Breast epithelium (tissue), 4 donors: ENCODE data around the gene ARHGEF17. TPM values are rescaled to one million over a fixed set of nuclear protein-coding genes. Genes with fewer than 3 reads are reported as not detected.

Experiments
- DNase-seq, 2 donors: peaks; one replicate each; pipeline ENCODE4 v3.0.0-alpha.2; 2019; ENCODE audit warnings: low spot score in 2 of 2
- H3K27ac ChIP-seq, 2 donors: fragments of 200-600 bp; sonication (generic) in 1 of 2; one replicate each; pipeline ENCODE4 v1.5.1; 2016 to 2019; ENCODE audit warnings: mild to moderate bottlenecking in 1 of 2
- H3K27me3 ChIP-seq, 2 donors: fragments of 200-600 bp; sonication (generic) in 1 of 2; one replicate each; pipeline versions ENCODE4 v1.5.1 to v1.6.0; 2017 to 2019; ENCODE audit warnings: control low read depth in 1 of 2, mild to moderate bottlenecking in 1 of 2
- H3K36me3 ChIP-seq: fragments of 200-600 bp; one replicate; pipeline ENCODE4 v1.5.1; 2019
- H3K4me1 ChIP-seq, 2 donors: fragments of 200-600 bp; sonication (generic); one replicate each; pipeline ENCODE4 v1.5.1; 2016 to 2019; ENCODE audit warnings: control low read depth in 1 of 2
- H3K4me3 ChIP-seq, 3 donors: fragments of 200-600 bp; sonication (generic); 1 replicate in 2 of 3; 2 replicates in 1 of 3; pipeline ENCODE4 v1.5.1; 2016 to 2019; ENCODE audit warnings: mild to moderate bottlenecking in 3 of 3, moderate library complexity in 2 of 3
- H3K9me3 ChIP-seq, 2 donors: fragments of 200-600 bp; sonication (generic) in 1 of 2; one replicate each; pipeline ENCODE4 v1.5.1; 2016 to 2019; ENCODE audit warnings: control low read depth in 1 of 2
- POLR2A ChIP-seq: fragments of 450-650 bp; IDR thresholded peaks from one replicate; pipeline ENCODE4 v1.6.1; 2016; ENCODE audit warnings: antibody characterized with exemption, mild to moderate bottlenecking, moderate library complexity
- POLR2AphosphoS5 ChIP-seq, 3 donors: sonication (generic); formaldehyde crosslinking; IDR thresholded peaks; one replicate each; pipeline ENCODE4 v1.6.1; 2017; ENCODE audit warnings: antibody characterized with exemption in 3 of 3
- intact Hi-C: fragments of 100-400 bp; cut with DNase I; formaldehyde crosslinking; loops from one replicate; pipeline ENCODE4 v1.15.1; 2023; ENCODE audit warnings: low total_unique reads
- total RNA-seq, 3 donors: library from RNA; depleted of rRNA; stranded (reverse); fragments of >200 nt; gene quantifications; one replicate each; pipeline ENCODE4 v1.1.0, GENCODE V29; 2016
- TF ChIP-seq, protein P1 (sequence below), 3 donors: fragments of 450-650 bp; IDR thresholded peaks; one replicate each; pipeline ENCODE4 v1.5.1; 2016 to 2017; ENCODE audit warnings: antibody characterized with exemption in 3 of 3, mild to moderate bottlenecking in 3 of 3, moderate library complexity in 3 of 3

The ARHGEF17 gene
- total RNA-seq, 3 donors from 2014 or later = 28.8 to 54.7 (median 38.2) TPM

DNA sequence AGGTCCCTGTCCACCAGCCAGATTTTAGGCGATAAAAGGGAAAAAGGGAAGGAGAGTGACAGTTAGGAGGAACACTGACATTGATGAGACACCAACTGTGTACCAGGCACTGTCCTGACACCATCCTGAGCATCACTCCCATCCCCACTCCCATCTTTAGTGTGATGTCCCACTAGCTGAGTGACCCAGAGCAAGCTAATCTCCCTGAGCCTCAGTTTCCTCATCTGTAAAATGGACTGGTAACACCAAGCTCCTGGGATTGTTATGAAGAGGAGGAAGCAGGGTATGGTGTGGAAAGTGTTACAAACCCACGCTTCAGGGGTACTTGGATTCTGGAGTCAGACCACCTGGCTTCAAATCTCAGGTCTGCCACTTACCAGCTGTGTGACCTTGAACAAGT lies 44.4 kb upstream of the ARHGEF17 start:
- no peaks in the 10 kb centered on the region for H3K36me3 ChIP-seq
- peaks cover 0 to 5% of the 10 kb centered on the region in 2 donors for H3K4me1 ChIP-seq
- no peaks in the 10 kb centered on the region for H3K9me3 ChIP-seq
- no peak for DNase-seq
- no peak overlapping the region for H3K4me3 ChIP-seq
- no peak overlapping the region for H3K27ac ChIP-seq
- peaks cover 4 to 17% of the 10 kb centered on the region in 2 donors for H3K27me3 ChIP-seq
- no peak for TF ChIP-seq POLR2AphosphoS5 (IDR thresholded peaks at IDR 0.05)
- TF ChIP-seq POLR2A = no peak
- TF ChIP-seq, protein P1, sequence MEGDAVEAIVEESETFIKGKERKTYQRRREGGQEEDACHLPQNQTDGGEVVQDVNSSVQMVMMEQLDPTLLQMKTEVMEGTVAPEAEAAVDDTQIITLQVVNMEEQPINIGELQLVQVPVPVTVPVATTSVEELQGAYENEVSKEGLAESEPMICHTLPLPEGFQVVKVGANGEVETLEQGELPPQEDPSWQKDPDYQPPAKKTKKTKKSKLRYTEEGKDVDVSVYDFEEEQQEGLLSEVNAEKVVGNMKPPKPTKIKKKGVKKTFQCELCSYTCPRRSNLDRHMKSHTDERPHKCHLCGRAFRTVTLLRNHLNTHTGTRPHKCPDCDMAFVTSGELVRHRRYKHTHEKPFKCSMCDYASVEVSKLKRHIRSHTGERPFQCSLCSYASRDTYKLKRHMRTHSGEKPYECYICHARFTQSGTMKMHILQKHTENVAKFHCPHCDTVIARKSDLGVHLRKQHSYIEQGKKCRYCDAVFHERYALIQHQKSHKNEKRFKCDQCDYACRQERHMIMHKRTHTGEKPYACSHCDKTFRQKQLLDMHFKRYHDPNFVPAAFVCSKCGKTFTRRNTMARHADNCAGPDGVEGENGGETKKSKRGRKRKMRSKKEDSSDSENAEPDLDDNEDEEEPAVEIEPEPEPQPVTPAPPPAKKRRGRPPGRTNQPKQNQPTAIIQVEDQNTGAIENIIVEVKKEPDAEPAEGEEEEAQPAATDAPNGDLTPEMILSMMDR (IDR thresholded peaks at IDR 0.05) = no peak
- intact Hi-C loops = no loop called here

DNA sequence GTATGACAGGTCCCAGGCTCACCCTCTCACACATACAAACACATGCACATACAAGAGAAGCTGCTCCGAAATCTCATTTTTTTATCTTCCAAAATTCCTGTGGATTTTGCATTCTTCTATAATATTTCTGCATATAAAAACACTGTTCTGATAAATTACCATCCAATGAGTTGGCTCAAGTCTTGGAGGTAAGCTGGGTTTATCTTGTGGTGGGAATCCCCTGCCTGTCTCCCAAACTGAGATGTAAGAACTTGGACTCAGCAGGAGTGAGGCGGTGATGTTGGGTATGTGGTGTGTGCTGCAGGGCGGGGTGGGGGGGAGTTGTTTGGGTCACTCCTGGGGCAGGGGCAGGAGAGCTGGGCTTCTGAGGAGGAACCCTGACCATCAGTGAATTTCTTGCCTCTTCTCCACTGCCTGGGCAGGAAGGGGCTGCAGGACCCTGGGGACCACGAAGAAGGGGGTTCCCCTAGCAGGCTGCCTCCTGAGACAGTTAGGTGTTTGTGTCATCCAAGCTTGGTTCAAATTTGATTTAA lies 42.7 kb upstream of the ARHGEF17 start:
- no peak overlapping the region for H3K27ac ChIP-seq
- H3K36me3 ChIP-seq = no peaks in the 10 kb centered on the region
- intact Hi-C loops = no loop called here
- no peak overlapping the region for H3K4me3 ChIP-seq
- no peak for TF ChIP-seq POLR2AphosphoS5 (IDR thresholded peaks at IDR 0.05)
- TF ChIP-seq, protein P1 (IDR thresholded peaks at IDR 0.05) = no peak
- TF ChIP-seq POLR2A = no peak
- DNase-seq = peak in 1 of 2 donors; percentile 34
- no peaks in the 10 kb centered on the region for H3K9me3 ChIP-seq
- H3K4me1 ChIP-seq = peaks cover 0 to 5% of the 10 kb centered on the region in 2 donors
- H3K27me3 ChIP-seq = peaks cover 4 to 17% of the 10 kb centered on the region in 2 donors

DNA sequence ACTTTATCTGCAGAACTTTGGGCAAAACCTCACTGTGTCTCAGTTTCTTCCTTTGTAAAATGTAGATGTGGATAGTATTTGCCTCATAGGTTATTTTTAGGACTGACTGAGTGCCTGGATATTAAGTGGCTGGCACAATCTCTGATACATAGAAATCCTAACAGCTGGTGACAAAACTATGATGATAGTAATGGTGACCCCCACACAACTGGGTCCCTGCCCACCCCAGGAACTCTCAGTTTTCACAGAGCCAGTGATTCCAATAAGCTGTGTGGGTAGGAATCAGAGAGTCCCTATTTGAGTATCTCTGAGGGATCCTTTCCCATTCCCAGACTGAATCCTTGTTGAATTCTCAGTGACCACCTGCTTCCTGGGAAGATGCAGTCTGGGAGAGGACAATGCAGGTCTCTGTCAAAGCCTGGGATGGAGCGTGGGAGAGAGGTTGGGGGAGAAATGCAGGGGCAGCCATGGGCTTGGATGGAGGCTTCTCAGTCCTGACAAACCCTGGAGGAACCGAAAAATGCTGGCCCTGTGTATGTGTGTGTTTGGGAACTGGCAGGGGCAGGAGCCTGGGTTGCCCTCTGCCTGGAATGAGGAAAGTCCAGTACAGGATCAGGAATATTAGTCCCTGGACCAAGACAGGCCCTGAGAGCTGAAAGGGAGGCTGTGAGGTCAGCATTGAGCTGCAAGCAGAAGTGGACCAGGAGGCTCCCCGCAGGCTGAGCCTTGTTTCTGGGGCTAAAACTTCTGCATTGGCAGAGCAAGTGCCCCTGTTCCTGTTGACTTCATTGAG lies 42.0 kb upstream of the ARHGEF17 start:
- DNase-seq = peak in 1 of 2 donors; percentile 25
- Histone ChIP-seq H3K36me3 (no peaks in the 10 kb centered on the region), H3K4me3 (no peak overlapping the region), H3K27ac (no peak overlapping the region), H3K27me3 (peaks cover 4 to 17% of the 10 kb centered on the region in 2 donors), H3K4me1 (peaks cover 0 to 5% of the 10 kb centered on the region in 2 donors), H3K9me3 (no peaks in the 10 kb centered on the region)
- intact Hi-C loops = no loop called here
- TF ChIP-seq POLR2A (no peak), POLR2AphosphoS5 (IDR thresholded peaks at IDR 0.05) (no peak)
- TF ChIP-seq, protein P1 (IDR thresholded peaks at IDR 0.05) = no peak

DNA sequence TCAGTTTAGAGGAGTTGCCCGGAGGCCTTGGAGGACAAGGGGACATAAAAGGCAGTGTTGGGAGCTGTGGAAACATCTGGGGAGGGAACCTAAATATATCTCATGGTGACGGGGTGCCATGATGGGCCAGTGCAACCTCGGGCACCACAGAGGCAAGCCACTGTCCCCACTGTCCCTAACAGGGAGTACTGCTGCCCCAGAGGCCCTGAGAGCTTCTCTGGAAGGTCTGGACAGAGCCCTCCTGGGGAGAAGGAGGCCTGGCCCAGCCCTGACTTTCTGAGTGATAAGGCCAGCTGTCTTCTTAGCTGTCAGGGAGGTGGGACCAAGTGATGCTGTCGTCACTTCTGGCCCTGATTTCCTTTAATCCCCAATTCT lies 41.4 kb upstream of the ARHGEF17 start:
- H3K27ac ChIP-seq = no peak overlapping the region
- no peak overlapping the region for H3K4me3 ChIP-seq
- no peak for TF ChIP-seq POLR2A
- TF ChIP-seq, protein P1 (IDR thresholded peaks at IDR 0.05) = no peak
- TF ChIP-seq POLR2AphosphoS5 (IDR thresholded peaks at IDR 0.05) = no peak
- peaks cover 4 to 17% of the 10 kb centered on the region in 2 donors for H3K27me3 ChIP-seq
- peaks cover 0 to 5% of the 10 kb centered on the region in 2 donors for H3K4me1 ChIP-seq
- intact Hi-C loops = no loop called here
- DNase-seq = no peak
- H3K9me3 ChIP-seq = no peaks in the 10 kb centered on the region
- H3K36me3 ChIP-seq = no peaks in the 10 kb centered on the region
